Measurements from ENCODE around the gene STPG3. TPM values are rescaled to one million over a fixed set of nuclear protein-coding genes. Genes with fewer than 3 reads are reported as not detected.

The STPG3 gene
- total and polyA plus RNA-seq, 9 of the 15 experiments (the other 6 are each of a cell fraction or from before 2014, with no cell fraction given), result not detected

DNA sequence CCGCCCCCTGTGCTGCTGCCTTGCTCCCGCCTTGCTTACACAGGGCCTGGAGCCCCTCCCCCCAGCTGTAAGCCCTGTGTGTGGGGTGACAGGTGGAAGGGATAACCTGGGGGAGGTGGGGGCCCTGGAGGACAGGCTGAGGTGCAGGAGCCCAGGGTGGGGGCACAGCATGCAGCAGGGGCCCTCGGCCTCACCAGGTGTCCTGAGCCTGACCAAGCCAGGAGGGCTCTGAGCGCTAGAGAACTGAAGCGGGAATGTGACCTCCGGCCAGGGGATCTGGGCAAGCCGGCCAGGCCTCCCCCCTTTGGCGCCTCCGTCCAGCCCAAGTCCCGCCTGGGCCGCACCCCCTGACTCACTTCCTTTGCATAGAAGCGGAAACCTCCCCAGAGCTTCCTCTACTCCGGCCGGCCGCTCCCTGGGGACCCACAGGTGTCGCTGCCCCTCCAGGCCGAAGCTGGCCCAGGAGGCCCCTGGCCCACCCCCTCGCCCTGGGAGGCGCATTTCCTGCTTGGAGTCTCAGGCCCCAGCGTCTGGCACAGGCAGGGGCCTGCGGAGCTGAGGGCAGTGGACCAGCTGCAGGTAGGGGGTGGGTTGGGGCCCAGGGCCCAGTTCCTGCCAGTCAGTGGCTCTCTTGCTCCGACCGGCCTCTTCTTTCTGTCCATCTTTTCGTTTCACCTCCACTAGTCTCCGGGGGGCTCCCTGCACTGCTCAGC is 26.4 kb downstream of the STPG3 start, which contains the start of gene TOR4A (continued):
- TF ChIP-seq ELF4 (CRISPR knock-in tag; IDR thresholded peaks at IDR 0.05), result no peak
- TF ChIP-seq MED1 (CRISPR knock-in tag; IDR thresholded peaks at IDR 0.05; ENCODE audit: borderline replicate concordance), result no peak
- no peak for TF ChIP-seq ZC3H8 (IDR thresholded peaks at IDR 0.05)
- TF ChIP-seq LEF1 (IDR thresholded peaks at IDR 0.05), result peak; percentile 83
- TF ChIP-seq KAT7 (CRISPR knock-in tag; IDR thresholded peaks at IDR 0.05; ENCODE audit: borderline replicate concordance), result peak; percentile 50; the same call in 1 of the 2 replicates
- TF ChIP-seq ZBTB11 (CRISPR knock-in tag; IDR thresholded peaks at IDR 0.05), result peak in 2 of 3 experiments; percentile 79 to 96; a peak in 4 of 6 replicates
- TF ChIP-seq FOXA1 (IDR thresholded peaks at IDR 0.05; ENCODE audit: borderline replicate concordance), result no peak
- peak; percentile 58; the same call in 1 of the 2 replicates for TF ChIP-seq PHF8 (IDR thresholded peaks at IDR 0.05; ENCODE audit: borderline replicate concordance, low read length)
- TF ChIP-seq PURB (CRISPR knock-in tag; IDR thresholded peaks at IDR 0.05; ENCODE audit: low read depth), result no peak
- peak; percentile 59 to 68 for TF ChIP-seq NRF1 (conservative IDR thresholded peaks at IDR 0.05 in 1 of 2, IDR thresholded peaks at IDR 0.05 in 1 of 2)
- TF ChIP-seq CLOCK (CRISPR knock-in tag; IDR thresholded peaks at IDR 0.05; ENCODE audit: borderline replicate concordance), result no peak
- TF ChIP-seq LARP7 (IDR thresholded peaks at IDR 0.05), result 0 out of 2 replicates have a peak, but pooled peaks have one; percentile 25
- TF ChIP-seq ZFX (CRISPR knock-in tag; IDR thresholded peaks at IDR 0.05), result peak; percentile 91
- TF ChIP-seq ZNF586 (CRISPR knock-in tag; conservative IDR thresholded peaks at IDR 0.05), result no peak
- TF ChIP-seq, protein P1, sequence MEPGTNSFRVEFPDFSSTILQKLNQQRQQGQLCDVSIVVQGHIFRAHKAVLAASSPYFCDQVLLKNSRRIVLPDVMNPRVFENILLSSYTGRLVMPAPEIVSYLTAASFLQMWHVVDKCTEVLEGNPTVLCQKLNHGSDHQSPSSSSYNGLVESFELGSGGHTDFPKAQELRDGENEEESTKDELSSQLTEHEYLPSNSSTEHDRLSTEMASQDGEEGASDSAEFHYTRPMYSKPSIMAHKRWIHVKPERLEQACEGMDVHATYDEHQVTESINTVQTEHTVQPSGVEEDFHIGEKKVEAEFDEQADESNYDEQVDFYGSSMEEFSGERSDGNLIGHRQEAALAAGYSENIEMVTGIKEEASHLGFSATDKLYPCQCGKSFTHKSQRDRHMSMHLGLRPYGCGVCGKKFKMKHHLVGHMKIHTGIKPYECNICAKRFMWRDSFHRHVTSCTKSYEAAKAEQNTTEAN (CRISPR knock-in tag; IDR thresholded peaks at IDR 0.05), result 0 out of 2 replicates have a peak, but pooled peaks have one; percentile 30
- no peak for TF ChIP-seq ZBTB26 (CRISPR knock-in tag; IDR thresholded peaks at IDR 0.05)
- peak; percentile 84 for TF ChIP-seq SUPT5H (IDR thresholded peaks at IDR 0.05)
- peak; percentile 40 for TF ChIP-seq RB1 (IDR thresholded peaks at IDR 0.05; ENCODE audit: low read depth)
- TF ChIP-seq ZNF644 (tag; IDR thresholded peaks at IDR 0.05; ENCODE audit: low read depth), result no peak
- peak; percentile 78 for TF ChIP-seq POLR2B (IDR thresholded peaks at IDR 0.05; ENCODE audit: low read depth, partially characterized antibody)
